Activated CD8-positive, alpha-beta memory T cell treated with anti-CD3 and anti-CD28 coated beads, Interleukin-2, amount 50 U/mL, for 1 hour (primary cell): ENCODE measurements around the gene VWA2.

Source experiments
- DNase-seq: peaks from one replicate; pipeline ENCODE4 v3.0.0-alpha.2; 2020; ENCODE audit errors: extremely low read depth

VWA2 gene

GRCh38 chr10:114294549-114294948 is 55.5 kb downstream of the VWA2 start:
- DNase-seq = no peak

GRCh38 chr10:114295393-114295792 is 56.3 kb downstream of the VWA2 start:
- DNase-seq = no peak

- DNase-seq = no peak
Observed at GRCh38 chr10:114297136-114297705, 58.2 kb downstream of the VWA2 start.

- no peak for DNase-seq
Observed at GRCh38 chr10:114300036-114300645, 61.1 kb downstream of the VWA2 start.

- no peak for DNase-seq
Observed at GRCh38 chr10:114301177-114301576, 62.1 kb downstream of the VWA2 start.

GRCh38 chr10:114301951-114302710 is 63.1 kb downstream of the VWA2 start:
- DNase-seq = no peak

GRCh38 chr10:114303556-114303955 is 64.5 kb downstream of the VWA2 start:
- DNase-seq = no peak

- DNase-seq = no peak
Observed at GRCh38 chr10:114304017-114304570, 65.0 kb downstream of the VWA2 start.

GRCh38 chr10:114304571-114305421 is 65.7 kb downstream of the VWA2 start:
- DNase-seq = no peak

- DNase-seq = no peak
Observed at GRCh38 chr10:114305521-114305925, 66.5 kb downstream of the VWA2 start.

GRCh38 chr10:114306116-114306973 is 67.3 kb downstream of the VWA2 start:
- DNase-seq = no peak

GRCh38 chr10:114307731-114308130 is 68.7 kb downstream of the VWA2 start:
- no peak for DNase-seq

- DNase-seq = no peak
Observed at GRCh38 chr10:114308531-114309363, 69.7 kb downstream of the VWA2 start.

GRCh38 chr10:114309364-114309651 is 70.3 kb downstream of the VWA2 start:
- DNase-seq = no peak

- no peak for DNase-seq
Observed at GRCh38 chr10:114310346-114310745, 71.3 kb downstream of the VWA2 start.

- DNase-seq = no peak
Observed at GRCh38 chr10:114311023-114311422, 72.0 kb downstream of the VWA2 start.

- DNase-seq = no peak
Observed at GRCh38 chr10:114311496-114312209, 72.6 kb downstream of the VWA2 start.

GRCh38 chr10:114313139-114313538 is 74.1 kb downstream of the VWA2 start:
- no peak for DNase-seq

- no peak for DNase-seq
Observed at GRCh38 chr10:114313866-114314265, 74.8 kb downstream of the VWA2 start.
